Neural crest cell (in vitro differentiated cells): Measurements from ENCODE around the gene PCDHGA2. TPM values are rescaled to one million over a fixed set of nuclear protein-coding genes. Genes with fewer than 3 reads are reported as not detected.
A peak's percentile ranks its signal among the peaks of the same experiment; 100 is the strongest.
"Not testable (repeated sequence)": the region's sequence is repeated elsewhere in the genome, so short reads cannot be mapped to it uniquely, and the experiment has no call there.

Experiments
- DNase-seq: peaks from one replicate; pipeline ENCODE4 v3.0.0; 2021; ENCODE audit warnings: low read depth, mixed read lengths, low spot score
- H3K27ac Mint-ChIP-seq: one replicate; pipeline ENCODE4 v1.8.0; 2021; ENCODE audit warnings: mild to moderate bottlenecking, mixed read lengths; ENCODE audit not compliant: unreplicated experiment
- H3K27me3 Mint-ChIP-seq: 2 replicates; pipeline ENCODE4 v1.8.0; 2021; ENCODE audit warnings: low read depth, mild to moderate bottlenecking, mixed read lengths
- H3K36me3 Mint-ChIP-seq: 2 replicates; pipeline ENCODE4 v1.8.0; 2021; ENCODE audit warnings: low read depth, mild to moderate bottlenecking, mixed read lengths
- H3K4me1 Mint-ChIP-seq: 2 replicates; pipeline ENCODE4 v1.8.0; 2021; ENCODE audit warnings: mixed read lengths
- H3K4me3 Mint-ChIP-seq: one replicate; pipeline ENCODE4 v1.8.0; 2021; ENCODE audit warnings: mild to moderate bottlenecking, mixed read lengths
- H3K9me3 Mint-ChIP-seq: 2 replicates; pipeline ENCODE4 v1.8.0; 2021; ENCODE audit warnings: mixed read lengths
- CTCF ChIP-seq: fragments of 200-600 bp; sonication (generic); conservative IDR thresholded peaks from 2 replicates; pipeline ENCODE4 v1.5.0; 2021; ENCODE audit warnings: antibody characterized with exemption, mild to moderate bottlenecking
- total RNA-seq: library from RNA; stranded (reverse); gene quantifications from 2 replicates; pipeline ENCODE4 v1.2.1, GENCODE V29; 2021

The PCDHGA2 gene
- total RNA-seq, 1 donor from 2014 or later: 0.54 TPM

- no peak for DNase-seq
- Mint-ChIP-seq H3K27me3 (no peaks in the 10 kb centered on the region), H3K4me3 (no peak overlapping the region), H3K9me3 (peaks cover 25% of the 10 kb centered on the region), H3K36me3 (peaks cover 16% of the 10 kb centered on the region), H3K4me1 (no peaks in the 10 kb centered on the region), H3K27ac (no peak overlapping the region)
- TF ChIP-seq CTCF: peak; percentile 18
Measured at GRCh38 chr5:141343953-141344463, 5.4 kb downstream of the PCDHGA2 start.

- DNase-seq: no peak
- H3K36me3 Mint-ChIP-seq: peaks cover 19% of the 10 kb centered on the region
- no peak overlapping the region for H3K27ac Mint-ChIP-seq
- H3K4me1 Mint-ChIP-seq: no peaks in the 10 kb centered on the region
- no peak for TF ChIP-seq CTCF
- no peaks in the 10 kb centered on the region for H3K27me3 Mint-ChIP-seq
- no peak overlapping the region for H3K4me3 Mint-ChIP-seq
- peaks cover 27% of the 10 kb centered on the region for H3K9me3 Mint-ChIP-seq
Measured at GRCh38 chr5:141345327-141345726, 6.8 kb downstream of the PCDHGA2 start.

GRCh38 chr5:141346017-141346416 lies 7.5 kb downstream of the PCDHGA2 start:
- not testable (repeated sequence) for H3K27ac Mint-ChIP-seq, H3K4me1 Mint-ChIP-seq, H3K4me3 Mint-ChIP-seq, DNase-seq, H3K27me3 Mint-ChIP-seq
- H3K36me3 Mint-ChIP-seq: peaks cover 20% of the 10 kb centered on the region
- H3K9me3 Mint-ChIP-seq: peaks cover 27% of the 10 kb centered on the region

GRCh38 chr5:141349917-141350619 lies 11.5 kb downstream of the PCDHGA2 start, which contains the start of gene PCDHGB1:
TSS of gene PCDHGB1 (plus strand) at chr5:141350099. CDS start at chr5:141350261, 162 bp downstream.
- H3K27me3 Mint-ChIP-seq: no peaks in the 10 kb centered on the region
- peaks cover 27% of the 10 kb centered on the region for H3K9me3 Mint-ChIP-seq
- TF ChIP-seq CTCF: peak; percentile 59
- H3K4me3 Mint-ChIP-seq: peak within 1 kb of the TSS; percentile 69
- H3K27ac Mint-ChIP-seq: no peak within 1 kb of the TSS
- no peaks in the 10 kb centered on the region for H3K4me1 Mint-ChIP-seq
- DNase-seq: peak; percentile 21
- peaks cover 31% of the 10 kb centered on the region for H3K36me3 Mint-ChIP-seq

- Mint-ChIP-seq H3K9me3 (peaks cover 24% of the 10 kb centered on the region), H3K27ac (no peak overlapping the region), H3K27me3 (no peaks in the 10 kb centered on the region), H3K4me3 (no peak overlapping the region), H3K4me1 (no peaks in the 10 kb centered on the region), H3K36me3 (peaks cover 34% of the 10 kb centered on the region)
- DNase-seq: no peak
- TF ChIP-seq CTCF: no peak
Measured at GRCh38 chr5:141351591-141351990, 13.0 kb downstream of the PCDHGA2 start.

GRCh38 chr5:141354900-141355469 lies 16.4 kb downstream of the PCDHGA2 start, which contains the start of gene PCDHGA4:
TSS of gene PCDHGA4 (plus strand) at chr5:141355021. CDS start at chr5:141355108, 87 bp downstream.
- no peak within 1 kb of the TSS for H3K27ac Mint-ChIP-seq
- peak; percentile 34 for TF ChIP-seq CTCF
- no peak for DNase-seq
- H3K4me1 Mint-ChIP-seq: no peaks in the 10 kb centered on the region
- no peak within 1 kb of the TSS for H3K4me3 Mint-ChIP-seq
- H3K36me3 Mint-ChIP-seq: peaks cover 36% of the 10 kb centered on the region
- peaks cover 21% of the 10 kb centered on the region for H3K9me3 Mint-ChIP-seq
- H3K27me3 Mint-ChIP-seq: no peaks in the 10 kb centered on the region
